Measurements from ENCODE around the gene CBX1. TPM values are rescaled to one million over a fixed set of nuclear protein-coding genes. Genes with fewer than 3 reads are reported as not detected.
A peak's percentile ranks its signal among the peaks of the same experiment; 100 is the strongest.
"Not testable (repeated sequence)": the region's sequence is repeated elsewhere in the genome, so short reads cannot be mapped to it uniquely, and the experiment has no call there.

Gene CBX1
- total RNA-seq, 1 experiment from 2014 or later: 157 TPM

DNA sequence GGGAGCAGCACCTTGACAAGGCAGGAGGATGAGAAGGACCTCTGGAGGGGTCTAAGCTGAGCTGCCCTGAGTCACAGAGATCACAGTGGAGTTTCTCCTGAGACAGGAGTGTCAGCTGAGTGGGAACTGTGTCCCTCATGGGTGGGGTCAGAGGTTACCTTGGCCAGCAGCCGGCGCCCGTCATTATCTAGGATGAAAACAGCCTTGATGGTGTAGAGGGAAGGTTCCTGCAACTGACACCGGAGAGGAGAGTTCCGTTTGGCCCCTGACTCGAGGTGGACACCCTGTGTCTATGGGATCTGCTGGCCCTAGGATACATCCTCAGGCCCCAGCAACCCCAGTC lies 64.6 kb downstream of the CBX1 start:
- BruUV-seq (replicated peaks): no TSS peak
- TF ChIP-seq SIN3A (IDR thresholded peaks at IDR 0.05; ENCODE audit: borderline replicate concordance, insufficient read depth, low read depth, low read length): no peak
- TF ChIP-seq TCF7L2 (IDR thresholded peaks at IDR 0.05; ENCODE audit: low read depth, low read length): no peak
- no peak for TF ChIP-seq POLR2AphosphoS5 (IDR thresholded peaks at IDR 0.05; ENCODE audit: low read depth, low read length)
- TF ChIP-seq, protein P1, sequence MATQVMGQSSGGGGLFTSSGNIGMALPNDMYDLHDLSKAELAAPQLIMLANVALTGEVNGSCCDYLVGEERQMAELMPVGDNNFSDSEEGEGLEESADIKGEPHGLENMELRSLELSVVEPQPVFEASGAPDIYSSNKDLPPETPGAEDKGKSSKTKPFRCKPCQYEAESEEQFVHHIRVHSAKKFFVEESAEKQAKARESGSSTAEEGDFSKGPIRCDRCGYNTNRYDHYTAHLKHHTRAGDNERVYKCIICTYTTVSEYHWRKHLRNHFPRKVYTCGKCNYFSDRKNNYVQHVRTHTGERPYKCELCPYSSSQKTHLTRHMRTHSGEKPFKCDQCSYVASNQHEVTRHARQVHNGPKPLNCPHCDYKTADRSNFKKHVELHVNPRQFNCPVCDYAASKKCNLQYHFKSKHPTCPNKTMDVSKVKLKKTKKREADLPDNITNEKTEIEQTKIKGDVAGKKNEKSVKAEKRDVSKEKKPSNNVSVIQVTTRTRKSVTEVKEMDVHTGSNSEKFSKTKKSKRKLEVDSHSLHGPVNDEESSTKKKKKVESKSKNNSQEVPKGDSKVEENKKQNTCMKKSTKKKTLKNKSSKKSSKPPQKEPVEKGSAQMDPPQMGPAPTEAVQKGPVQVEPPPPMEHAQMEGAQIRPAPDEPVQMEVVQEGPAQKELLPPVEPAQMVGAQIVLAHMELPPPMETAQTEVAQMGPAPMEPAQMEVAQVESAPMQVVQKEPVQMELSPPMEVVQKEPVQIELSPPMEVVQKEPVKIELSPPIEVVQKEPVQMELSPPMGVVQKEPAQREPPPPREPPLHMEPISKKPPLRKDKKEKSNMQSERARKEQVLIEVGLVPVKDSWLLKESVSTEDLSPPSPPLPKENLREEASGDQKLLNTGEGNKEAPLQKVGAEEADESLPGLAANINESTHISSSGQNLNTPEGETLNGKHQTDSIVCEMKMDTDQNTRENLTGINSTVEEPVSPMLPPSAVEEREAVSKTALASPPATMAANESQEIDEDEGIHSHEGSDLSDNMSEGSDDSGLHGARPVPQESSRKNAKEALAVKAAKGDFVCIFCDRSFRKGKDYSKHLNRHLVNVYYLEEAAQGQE (IDR thresholded peaks at IDR 0.05; ENCODE audit: insufficient read depth in 1 of 2, low read depth in 2 of 2, low read length in 1 of 2): no peak
- TF ChIP-seq, protein P2, sequence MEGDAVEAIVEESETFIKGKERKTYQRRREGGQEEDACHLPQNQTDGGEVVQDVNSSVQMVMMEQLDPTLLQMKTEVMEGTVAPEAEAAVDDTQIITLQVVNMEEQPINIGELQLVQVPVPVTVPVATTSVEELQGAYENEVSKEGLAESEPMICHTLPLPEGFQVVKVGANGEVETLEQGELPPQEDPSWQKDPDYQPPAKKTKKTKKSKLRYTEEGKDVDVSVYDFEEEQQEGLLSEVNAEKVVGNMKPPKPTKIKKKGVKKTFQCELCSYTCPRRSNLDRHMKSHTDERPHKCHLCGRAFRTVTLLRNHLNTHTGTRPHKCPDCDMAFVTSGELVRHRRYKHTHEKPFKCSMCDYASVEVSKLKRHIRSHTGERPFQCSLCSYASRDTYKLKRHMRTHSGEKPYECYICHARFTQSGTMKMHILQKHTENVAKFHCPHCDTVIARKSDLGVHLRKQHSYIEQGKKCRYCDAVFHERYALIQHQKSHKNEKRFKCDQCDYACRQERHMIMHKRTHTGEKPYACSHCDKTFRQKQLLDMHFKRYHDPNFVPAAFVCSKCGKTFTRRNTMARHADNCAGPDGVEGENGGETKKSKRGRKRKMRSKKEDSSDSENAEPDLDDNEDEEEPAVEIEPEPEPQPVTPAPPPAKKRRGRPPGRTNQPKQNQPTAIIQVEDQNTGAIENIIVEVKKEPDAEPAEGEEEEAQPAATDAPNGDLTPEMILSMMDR (IDR thresholded peaks at IDR 0.05): no peak
- no peaks in the 10 kb centered on the region for H3K9me3 ChIP-seq (ENCODE audit: control insufficient read depth, insufficient read depth, low read depth, low read length)
- no peaks in the 10 kb centered on the region for H3K36me3 ChIP-seq (ENCODE audit: control insufficient read depth, insufficient read depth, low read length)
- CTCF ChIA-PET: interaction anchor here (2.4 kb wide), 1 partner anchor 11 kb away, joined by 7 read pairs; no protein-coding TSS in a partner anchor
- peaks cover 11% of the 10 kb centered on the region for H3K4me1 ChIP-seq (ENCODE audit: control insufficient read depth, insufficient read depth, low read length)
- in situ Hi-C loops (cut with HindIII; ENCODE audit: low pct_unique_long_range_greater_than_20kb, low sequenced_read_pairs): no loop called here
- H3K4me3 ChIP-seq (ENCODE audit: low read depth in 2 of 2, low read length in 2 of 2): peak overlapping the region; percentile 50 to 67
- no peak overlapping the region for H3K27ac ChIP-seq (ENCODE audit: low read length)
- no peak for ATAC-seq
- intact Hi-C loops (cut with micrococcal nuclease; ENCODE audit: unreplicated experiment): no loop called here
- POLR2A ChIA-PET: interaction anchor here (0.5 kb wide), 1 partner anchor 122 kb away, joined by 7 read pairs; no protein-coding TSS in a partner anchor
- H3K27me3 ChIP-seq (ENCODE audit: control insufficient read depth, insufficient read depth, low read length): peaks cover 5% of the 10 kb centered on the region; the same call in 1 of the 2 replicates
- no peak for DNase-seq (ENCODE audit: low read depth, low spot score)

DNA sequence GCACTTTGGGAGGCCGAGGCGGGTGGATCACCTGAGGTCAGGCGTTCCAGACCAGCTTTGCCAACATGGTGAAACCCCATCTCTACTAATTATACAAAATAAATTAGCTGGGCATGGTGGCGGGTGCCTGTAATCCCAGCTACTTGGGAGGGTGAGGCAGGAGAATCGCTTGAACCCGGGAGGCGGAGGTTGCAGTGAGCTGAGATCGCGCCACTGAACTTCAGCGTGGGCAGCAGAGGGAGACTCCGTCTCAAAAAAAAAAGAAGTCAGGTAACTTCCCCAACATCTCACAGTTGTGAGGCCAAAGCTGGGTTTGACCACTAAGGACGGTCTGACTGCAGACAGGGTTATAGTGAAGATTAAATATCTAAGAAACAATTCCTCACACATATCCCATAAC lies 66.5 kb downstream of the CBX1 start:
- peaks cover 14% of the 10 kb centered on the region for H3K4me1 ChIP-seq (ENCODE audit: control insufficient read depth, insufficient read depth, low read length)
- H3K9me3 ChIP-seq (ENCODE audit: control insufficient read depth, insufficient read depth, low read depth, low read length); BruUV-seq (replicated peaks); DNase-seq (ENCODE audit: low read depth, low spot score); H3K4me3 ChIP-seq (ENCODE audit: low read depth in 2 of 2, low read length in 2 of 2); H3K27ac ChIP-seq (ENCODE audit: low read length); intact Hi-C loops (cut with micrococcal nuclease; ENCODE audit: unreplicated experiment); H3K36me3 ChIP-seq (ENCODE audit: control insufficient read depth, insufficient read depth, low read length); POLR2A ChIA-PET; H3K27me3 ChIP-seq (ENCODE audit: control insufficient read depth, insufficient read depth, low read length); in situ Hi-C loops (cut with HindIII; ENCODE audit: low pct_unique_long_range_greater_than_20kb, low sequenced_read_pairs); ATAC-seq: not testable (repeated sequence)
- CTCF ChIA-PET: interaction anchor here (1.4 kb wide), 1 partner anchor 8 kb away, joined by 6 read pairs; no protein-coding TSS in a partner anchor

DNA sequence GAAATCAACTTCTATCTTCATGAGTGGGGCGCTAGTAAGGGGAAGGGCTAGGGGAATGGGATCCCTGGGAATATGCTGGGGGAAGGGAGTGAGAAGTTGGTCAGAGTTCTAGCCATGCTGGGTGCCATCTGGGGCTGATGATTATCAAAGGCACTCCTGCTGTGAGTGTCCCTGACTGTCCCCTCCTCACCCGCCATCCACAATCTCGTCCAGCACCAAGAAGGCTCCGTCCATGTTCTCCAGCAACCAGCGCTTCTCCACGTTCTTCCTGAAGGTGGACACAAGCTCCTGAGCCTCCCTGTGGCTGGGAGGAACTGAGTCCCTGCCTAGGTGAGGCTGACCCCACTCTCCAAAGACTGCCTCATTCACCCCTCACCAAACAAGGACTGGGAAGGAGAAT lies 69.3 kb downstream of the CBX1 start:
- Histone ChIP-seq H3K9me3 (ENCODE audit: control insufficient read depth, insufficient read depth, low read depth, low read length) (no peaks in the 10 kb centered on the region), H3K27ac (ENCODE audit: low read length) (no peak overlapping the region), H3K36me3 (ENCODE audit: control insufficient read depth, insufficient read depth, low read length) (no peaks in the 10 kb centered on the region), H3K4me1 (ENCODE audit: control insufficient read depth, insufficient read depth, low read length) (peaks cover 6% of the 10 kb centered on the region), H3K4me3 (ENCODE audit: low read depth in 2 of 2, low read length in 2 of 2) (no peak overlapping the region), H3K27me3 (ENCODE audit: control insufficient read depth, insufficient read depth, low read length) (no peaks in the 10 kb centered on the region)
- TF ChIP-seq SIN3A (IDR thresholded peaks at IDR 0.05; ENCODE audit: borderline replicate concordance, insufficient read depth, low read depth, low read length) (no peak), POLR2AphosphoS5 (IDR thresholded peaks at IDR 0.05; ENCODE audit: low read depth, low read length) (no peak), TCF7L2 (IDR thresholded peaks at IDR 0.05; ENCODE audit: low read depth, low read length) (no peak)
- TF ChIP-seq, protein P1 (IDR thresholded peaks at IDR 0.05; ENCODE audit: insufficient read depth in 1 of 2, low read depth in 2 of 2, low read length in 1 of 2): no peak
- TF ChIP-seq, protein P2 (IDR thresholded peaks at IDR 0.05): no peak
- ATAC-seq (no peak), DNase-seq (ENCODE audit: low read depth, low spot score) (no peak)
- ChIA-PET POLR2A (no interaction called here), CTCF (interaction anchor here (0.7 to 1.0 kb wide), 2 partner anchors 24 to 26 kb away, joined by 3 to 5 read pairs; no protein-coding TSS in a partner anchor)
- BruUV-seq (replicated peaks): no TSS peak
- in situ Hi-C loops (cut with HindIII; ENCODE audit: low pct_unique_long_range_greater_than_20kb, low sequenced_read_pairs): no loop called here
- intact Hi-C loops (cut with micrococcal nuclease; ENCODE audit: unreplicated experiment): no loop called here
